GM13977 (cell line): ENCODE measurements around the gene NLRP10.

Experiments used
- DNase-seq: peaks from one replicate; pipeline ENCODE4 v3.0.0; 2012; ENCODE audit warnings: low spot score
- in situ Hi-C: fragments of 300-500 bp; cut with MboI; formaldehyde crosslinking; loops from one replicate; pipeline ENCODE4 v1.12.0; 2022; ENCODE audit warnings: low sequenced_read_pairs, low pct_unique_long_range_greater_than_20kb, mixed read lengths, inconsistent platforms; ENCODE audit not compliant: unreplicated experiment
- TF ChIP-seq, protein P1 (sequence below): IDR thresholded peaks from 2 replicates; pipeline ENCODE4 v1.5.1; 2012; ENCODE audit warnings: mild to moderate bottlenecking, control low read depth; ENCODE audit not compliant: insufficient read depth; ENCODE audit errors: extremely low read depth, missing control alignments

The NLRP10 gene

GRCh38 chr11:8006349-8006977, 41.2 kb upstream of the NLRP10 start:
- TF ChIP-seq, protein P1, sequence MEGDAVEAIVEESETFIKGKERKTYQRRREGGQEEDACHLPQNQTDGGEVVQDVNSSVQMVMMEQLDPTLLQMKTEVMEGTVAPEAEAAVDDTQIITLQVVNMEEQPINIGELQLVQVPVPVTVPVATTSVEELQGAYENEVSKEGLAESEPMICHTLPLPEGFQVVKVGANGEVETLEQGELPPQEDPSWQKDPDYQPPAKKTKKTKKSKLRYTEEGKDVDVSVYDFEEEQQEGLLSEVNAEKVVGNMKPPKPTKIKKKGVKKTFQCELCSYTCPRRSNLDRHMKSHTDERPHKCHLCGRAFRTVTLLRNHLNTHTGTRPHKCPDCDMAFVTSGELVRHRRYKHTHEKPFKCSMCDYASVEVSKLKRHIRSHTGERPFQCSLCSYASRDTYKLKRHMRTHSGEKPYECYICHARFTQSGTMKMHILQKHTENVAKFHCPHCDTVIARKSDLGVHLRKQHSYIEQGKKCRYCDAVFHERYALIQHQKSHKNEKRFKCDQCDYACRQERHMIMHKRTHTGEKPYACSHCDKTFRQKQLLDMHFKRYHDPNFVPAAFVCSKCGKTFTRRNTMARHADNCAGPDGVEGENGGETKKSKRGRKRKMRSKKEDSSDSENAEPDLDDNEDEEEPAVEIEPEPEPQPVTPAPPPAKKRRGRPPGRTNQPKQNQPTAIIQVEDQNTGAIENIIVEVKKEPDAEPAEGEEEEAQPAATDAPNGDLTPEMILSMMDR, result peak; percentile 88
- DNase-seq, result peak; percentile 69
- in situ Hi-C loops, result loop anchor here (5.0 kb wide), 1 partner anchor 91 kb away; no protein-coding TSS in a partner anchor

GRCh38 chr11:8005556-8005955, 40.3 kb upstream of the NLRP10 start:
- in situ Hi-C loops, result loop anchor here (5.0 kb wide), 1 partner anchor 92 kb away; no protein-coding TSS in a partner anchor
- TF ChIP-seq, protein P1, result no peak
- no peak for DNase-seq

DNA sequence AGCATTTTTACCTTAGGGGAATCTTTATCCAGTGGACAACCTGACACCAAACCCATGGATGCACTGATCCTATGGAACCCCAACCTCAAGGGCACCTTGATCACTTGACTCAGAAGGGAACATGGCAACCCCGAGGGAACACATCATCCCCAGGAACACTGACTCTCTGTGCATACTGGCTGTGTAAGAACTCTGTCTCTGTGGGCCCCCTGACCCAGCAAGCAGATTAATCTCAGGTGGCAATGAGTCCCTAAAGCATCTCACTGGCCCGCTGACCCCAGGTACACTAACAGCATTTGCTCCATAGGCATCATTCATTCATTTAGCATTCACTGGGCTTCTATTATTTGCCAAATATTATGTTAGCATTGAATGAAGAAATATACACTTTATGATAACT, 38.8 kb upstream of the NLRP10 start:
- no peak for DNase-seq
- TF ChIP-seq, protein P1, result no peak
- in situ Hi-C loops, result no loop called here

DNA sequence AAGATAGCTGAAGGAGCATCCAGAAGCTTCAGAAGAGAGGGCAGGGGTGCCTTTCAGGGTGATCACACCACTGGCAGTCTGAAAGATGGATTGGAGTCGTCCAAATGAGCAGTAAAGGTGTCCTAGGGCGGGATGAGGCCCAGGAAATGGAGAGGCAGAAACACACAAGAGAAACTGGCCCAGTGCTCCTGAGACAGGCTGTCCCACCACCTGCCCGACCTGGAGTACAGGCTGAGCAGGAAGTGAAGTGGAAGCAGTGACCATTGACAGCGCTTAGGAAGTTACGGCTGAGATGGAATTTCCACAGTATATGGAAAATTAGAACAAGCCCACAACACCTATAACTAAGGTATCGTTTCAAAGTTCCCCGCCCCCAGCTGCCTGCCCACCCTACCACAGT, 37.9 kb upstream of the NLRP10 start:
- DNase-seq, result no peak
- in situ Hi-C loops, result no loop called here
- TF ChIP-seq, protein P1, result no peak

DNA sequence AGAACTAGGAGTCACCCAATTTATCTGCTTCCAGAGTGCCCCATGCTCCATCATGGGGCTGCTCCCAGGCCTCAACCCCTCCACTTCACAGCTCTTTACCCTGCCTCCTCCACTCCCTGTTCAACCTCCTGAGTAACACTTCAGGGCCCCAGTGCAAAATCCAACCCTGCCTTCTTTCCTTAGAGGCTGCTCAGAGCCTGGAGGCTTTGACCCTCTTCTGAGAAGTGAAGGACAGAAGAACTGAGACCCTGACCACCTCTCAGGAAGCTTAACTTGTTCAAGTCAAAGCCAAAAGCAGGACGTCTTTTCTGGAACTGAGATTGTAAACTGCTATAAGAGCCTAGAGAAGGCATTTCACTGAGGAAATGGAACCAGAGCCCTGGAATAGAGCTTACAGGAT, 37.4 kb upstream of the NLRP10 start:
- no peak for DNase-seq
- TF ChIP-seq, protein P1, result no peak
- in situ Hi-C loops, result no loop called here

GRCh38 chr11:8000390-8000789, 35.1 kb upstream of the NLRP10 start:
- no peak for DNase-seq
- in situ Hi-C loops, result no loop called here
- TF ChIP-seq, protein P1, result no peak

DNA sequence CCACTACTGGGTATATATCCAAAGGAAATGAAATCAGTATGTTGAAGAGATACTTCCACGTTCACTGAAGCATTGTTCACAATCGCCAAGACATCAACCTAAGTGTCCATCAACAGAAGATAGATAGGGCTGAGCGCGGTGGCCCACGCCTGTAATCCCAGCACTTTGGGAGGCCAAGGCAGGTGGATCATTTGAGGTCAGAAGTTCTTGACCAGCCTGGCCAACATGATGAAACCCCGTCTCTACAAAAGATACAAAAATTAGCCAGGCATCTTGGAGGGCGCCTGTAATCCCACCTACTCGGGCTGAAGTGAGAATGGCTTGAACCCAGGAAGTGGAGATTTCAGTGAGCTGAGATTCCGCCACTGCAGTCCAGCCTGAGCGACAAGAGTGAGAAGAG, 34.5 kb upstream of the NLRP10 start:
- in situ Hi-C loops, result no loop called here
- no peak for DNase-seq
- TF ChIP-seq, protein P1, result no peak
